Measurements from ENCODE around the gene OR2A25. TPM values are rescaled to one million over a fixed set of nuclear protein-coding genes. Genes with fewer than 3 reads are reported as not detected.

Gene OR2A25
- polyA plus RNA-seq, 2 of the 4 experiments (the other 2 are of a cell fraction) = not detected

- Histone ChIP-seq H3K4me2 (no peak within 1 kb of the TSS), H3K9me3 (no peaks in the 10 kb centered on the region), H3K27ac (no peak within 1 kb of the TSS), H3K4me3 (no peak within 1 kb of the TSS), H3K4me1 (no peaks in the 10 kb centered on the region)
- DNase-seq (ENCODE audit: low read depth in 1 of 2, low spot score in 1 of 2) (no peak), ATAC-seq (no peak), FAIRE-seq (no peak)
- TF ChIP-seq BHLHE40 (IDR thresholded peaks at IDR 0.05; ENCODE audit: low read depth, low read length) (no peak), FOXS1 (CRISPR knock-in tag; IDR thresholded peaks at IDR 0.05) (no peak), EHF (CRISPR knock-in tag; IDR thresholded peaks at IDR 0.05) (no peak), CBX2 (IDR thresholded peaks at IDR 0.05; ENCODE audit: borderline replicate concordance, low read depth) (no peak), HES2 (IDR thresholded peaks at IDR 0.05) (no peak), CBX8 (IDR thresholded peaks at IDR 0.05) (no peak), JUN (IDR thresholded peaks at IDR 0.05) (no peak), MAFK (IDR thresholded peaks at IDR 0.05; ENCODE audit: partially characterized antibody) (no peak), BCL3 (IDR thresholded peaks at IDR 0.05) (no peak), CHD4 (IDR thresholded peaks at IDR 0.05; ENCODE audit: borderline replicate concordance) (no peak)
- 46% methylated on average over 2 of the region's 2 CpGs for WGBS (ENCODE audit: missing lambda C conversion rate)
- ChIA-PET CTCF (no interaction called here), POLR2A (no interaction called here)
These were observed 16.4 kb downstream of the OR2A25 start, which contains the start of gene OR2A12 for GRCh38 chr7:144085978-144086377. TSS of gene OR2A12 (plus strand) at chr7:144086278. CDS start at chr7:144095108, 8,830 bp downstream.

GRCh38 chr7:144086730-144087129 is 17.1 kb downstream of the OR2A25 start:
- H3K9me3 ChIP-seq = no peaks in the 10 kb centered on the region
- WGBS (ENCODE audit: missing lambda C conversion rate) = 43% methylated on average over 4 of the region's 4 CpGs
- H3K4me2 ChIP-seq = no peak overlapping the region
- H3K4me3 ChIP-seq = no peak overlapping the region
- POLR2A ChIA-PET = no interaction called here
- TF ChIP-seq MAFK (IDR thresholded peaks at IDR 0.05; ENCODE audit: partially characterized antibody) (no peak), ATOH8 (CRISPR knock-in tag; IDR thresholded peaks at IDR 0.05; ENCODE audit: low read depth) (no peak), ZNF302 (CRISPR knock-in tag; IDR thresholded peaks at IDR 0.05) (no peak), HMGXB4 (CRISPR knock-in tag; IDR thresholded peaks at IDR 0.05; ENCODE audit: borderline replicate concordance) (no peak), REST (IDR thresholded peaks at IDR 0.05) (no peak), HDAC2 (IDR thresholded peaks at IDR 0.05) (no peak), PHF8 (IDR thresholded peaks at IDR 0.05; ENCODE audit: borderline replicate concordance, low read depth) (no peak), E2F6 (IDR thresholded peaks at IDR 0.05; ENCODE audit: borderline replicate concordance, low read depth) (no peak), BCL3 (IDR thresholded peaks at IDR 0.05) (no peak), ZSCAN20 (CRISPR knock-in tag; IDR thresholded peaks at IDR 0.05) (no peak), MYC (IDR thresholded peaks at IDR 0.05; ENCODE audit: borderline replicate concordance, low read length) (no peak), FOXS1 (CRISPR knock-in tag; IDR thresholded peaks at IDR 0.05) (no peak), EHF (CRISPR knock-in tag; IDR thresholded peaks at IDR 0.05) (no peak), HOXB13 (CRISPR knock-in tag; IDR thresholded peaks at IDR 0.05; ENCODE audit: low read depth) (no peak), ESRRA (IDR thresholded peaks at IDR 0.05; ENCODE audit: borderline replicate concordance, low read length) (no peak), NFE2L2 (conservative IDR thresholded peaks at IDR 0.05; ENCODE audit: low read length) (no peak)
- ATAC-seq = no peak
- no peak for FAIRE-seq
- no peak overlapping the region for H3K27ac ChIP-seq
- DNase-seq (ENCODE audit: low read depth in 1 of 2, low spot score in 1 of 2) = no peak
- CTCF ChIA-PET = no interaction called here
- no peaks in the 10 kb centered on the region for H3K4me1 ChIP-seq
